Kidney glomerular epithelial cell (primary cell): ENCODE measurements around the gene RPL4.
"Not testable (repeated sequence)": the region's sequence is repeated elsewhere in the genome, so short reads cannot be mapped to it uniquely, and the experiment has no call there.

Experiments
- DNase-seq: peaks from one replicate; lab custom pipeline; 2025; lab: John Stamatoyannopoulos, UW

RPL4 gene

DNA sequence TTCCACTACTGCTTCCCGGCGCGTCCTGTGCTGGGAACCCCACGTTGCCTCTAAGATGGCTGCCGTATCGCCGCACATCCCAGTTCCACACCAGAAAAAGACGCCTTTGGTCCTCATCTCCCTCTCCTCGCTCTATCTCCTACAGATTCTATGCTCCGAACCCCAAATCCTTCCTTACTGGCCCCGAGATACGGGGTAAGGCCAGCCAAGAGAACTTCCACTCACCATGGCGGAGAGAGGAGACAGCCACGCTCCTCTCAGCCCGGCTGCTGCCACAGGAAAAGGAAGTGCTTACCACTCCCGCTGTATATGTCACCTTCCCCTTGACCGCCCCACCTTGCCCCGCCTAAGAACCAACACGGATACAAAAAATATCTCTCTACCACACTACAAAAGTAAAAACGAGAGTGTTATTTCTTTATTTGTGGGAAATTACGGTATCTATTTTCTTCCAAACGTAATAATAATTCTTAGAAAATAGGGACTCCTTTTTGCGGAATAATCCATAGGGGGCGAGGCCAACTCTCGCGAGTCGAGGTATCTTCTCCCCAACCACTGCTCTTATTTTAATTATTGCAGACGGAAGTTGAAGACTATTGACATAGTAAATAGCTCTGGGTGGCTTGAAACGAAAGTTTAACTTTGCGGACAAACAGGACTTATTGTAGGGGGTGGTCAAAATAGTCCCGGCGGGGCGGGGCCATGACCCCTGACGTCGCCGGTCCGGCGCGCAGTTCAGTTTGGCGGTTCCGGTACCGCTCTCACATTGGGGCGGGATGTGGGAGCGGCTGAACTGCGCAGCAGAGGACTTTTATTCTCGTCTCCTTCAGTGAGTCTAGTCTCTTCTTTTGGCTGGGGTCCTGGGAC is at the start of gene RPL4, which contains the start of gene ZWILCH:
Gene RPL4 (minus strand): TSS at position 293 of the 867 bp plus-strand sequence. CDS start 65 bp downstream, at position 228.
Gene ZWILCH (plus strand): TSS at position 764 of the 867 bp plus-strand sequence. CDS start 13 bp downstream, at position 777.
- DNase-seq: peak; percentile 86

- no peak for DNase-seq
Measured at GRCh38 chr15:66545255-66545654, 40.6 kb upstream of the RPL4 start.

- no peak for DNase-seq
Measured at GRCh38 chr15:66542896-66543295, 38.2 kb upstream of the RPL4 start.

GRCh38 chr15:66535056-66535455 is 30.4 kb upstream of the RPL4 start:
- DNase-seq: no peak

GRCh38 chr15:66524838-66525237 is 20.2 kb upstream of the RPL4 start:
- no peak for DNase-seq

DNA sequence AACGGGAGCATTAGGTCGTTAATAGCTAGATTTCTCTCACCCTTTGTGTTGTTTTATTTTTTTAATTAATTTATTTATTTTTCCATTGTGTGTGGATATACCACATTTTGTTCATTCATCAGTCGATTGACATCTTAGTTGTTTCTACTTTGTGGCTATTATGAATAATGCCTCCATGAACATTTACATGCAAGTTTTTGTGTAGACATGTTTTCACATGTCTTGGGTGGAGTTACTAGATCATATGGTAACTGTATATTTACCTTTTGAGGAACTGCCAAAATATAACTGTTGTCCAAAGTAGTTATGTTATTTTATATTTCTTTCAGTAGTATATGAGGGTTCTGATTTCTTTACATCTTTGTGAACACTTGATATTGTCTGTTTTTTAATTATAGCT is 19.3 kb upstream of the RPL4 start:
- DNase-seq: no peak

DNA sequence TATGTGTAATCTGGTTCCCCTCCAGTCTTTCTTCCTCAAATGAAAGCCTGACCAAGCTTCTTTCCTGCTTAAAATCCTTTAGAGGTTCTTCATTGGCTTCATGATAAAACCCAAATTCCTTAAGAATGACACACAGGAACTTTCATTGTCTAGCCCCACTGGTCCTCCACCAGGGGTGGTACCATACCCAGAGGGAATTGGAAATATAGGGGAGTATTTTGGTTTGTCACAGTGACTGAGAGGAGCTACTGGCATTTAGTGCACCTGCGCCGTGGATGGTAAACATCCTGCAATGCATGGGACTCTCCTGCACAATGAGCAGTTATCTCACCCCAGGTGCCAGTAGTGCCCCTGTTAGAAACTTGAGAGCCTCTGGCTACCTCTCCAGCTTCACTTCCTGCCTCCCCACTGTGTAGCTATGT is 11.3 kb upstream of the RPL4 start:
- no peak for DNase-seq

GRCh38 chr15:66514586-66514985 is 9.9 kb upstream of the RPL4 start:
- DNase-seq: no peak

GRCh38 chr15:66508293-66508883 is 3.7 kb upstream of the RPL4 start:
- DNase-seq: no peak

- no peak for DNase-seq
Measured at GRCh38 chr15:66505818-66506217, 1.2 kb upstream of the RPL4 start.

- peak; percentile 63 for DNase-seq
Measured at GRCh38 chr15:66505430-66505811, 766 bp upstream of the RPL4 start.

DNA sequence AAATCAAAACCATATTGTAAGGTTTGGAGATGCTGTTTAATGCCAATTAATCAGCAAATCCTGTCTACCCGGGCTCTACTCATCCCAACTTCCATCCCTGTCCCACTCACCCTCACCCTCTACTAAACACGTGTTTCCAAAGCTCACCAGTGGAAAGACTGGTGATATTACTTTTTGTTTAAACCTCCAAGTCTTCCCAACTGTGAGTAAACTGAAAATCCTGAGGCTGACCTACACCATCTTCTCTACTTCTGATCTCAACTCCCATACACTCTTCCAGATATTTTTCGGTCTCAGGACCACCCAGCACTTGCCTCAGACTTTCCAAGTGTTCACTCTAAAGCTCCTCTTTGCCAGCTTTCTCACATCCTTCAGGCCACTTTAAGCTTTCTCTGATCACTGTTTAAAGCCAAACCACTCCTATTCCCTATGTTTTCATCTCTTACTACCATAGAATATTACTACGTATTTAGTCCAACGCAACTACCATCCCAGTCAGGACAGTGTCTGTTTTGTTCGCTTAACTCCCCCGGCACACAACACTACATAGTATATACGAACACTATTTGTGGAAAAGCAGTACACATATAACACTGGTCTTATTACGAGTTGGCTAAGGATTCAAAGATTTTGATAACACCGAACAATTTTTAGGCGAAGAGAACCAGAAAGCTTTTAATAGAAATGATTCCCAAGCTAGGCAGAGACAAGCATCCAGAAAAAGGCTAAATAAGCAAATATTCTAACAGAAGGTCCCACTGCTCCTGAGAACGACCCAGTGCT is 684 bp downstream of the RPL4 start:
- DNase-seq: no peak

GRCh38 chr15:66503041-66503648 is 1.5 kb downstream of the RPL4 start:
- not testable (repeated sequence) for DNase-seq

GRCh38 chr15:66502491-66502890 is 2.2 kb downstream of the RPL4 start:
- DNase-seq: no peak

- DNase-seq: not testable (repeated sequence)
Measured at GRCh38 chr15:66500346-66500745, 4.3 kb downstream of the RPL4 start.

DNA sequence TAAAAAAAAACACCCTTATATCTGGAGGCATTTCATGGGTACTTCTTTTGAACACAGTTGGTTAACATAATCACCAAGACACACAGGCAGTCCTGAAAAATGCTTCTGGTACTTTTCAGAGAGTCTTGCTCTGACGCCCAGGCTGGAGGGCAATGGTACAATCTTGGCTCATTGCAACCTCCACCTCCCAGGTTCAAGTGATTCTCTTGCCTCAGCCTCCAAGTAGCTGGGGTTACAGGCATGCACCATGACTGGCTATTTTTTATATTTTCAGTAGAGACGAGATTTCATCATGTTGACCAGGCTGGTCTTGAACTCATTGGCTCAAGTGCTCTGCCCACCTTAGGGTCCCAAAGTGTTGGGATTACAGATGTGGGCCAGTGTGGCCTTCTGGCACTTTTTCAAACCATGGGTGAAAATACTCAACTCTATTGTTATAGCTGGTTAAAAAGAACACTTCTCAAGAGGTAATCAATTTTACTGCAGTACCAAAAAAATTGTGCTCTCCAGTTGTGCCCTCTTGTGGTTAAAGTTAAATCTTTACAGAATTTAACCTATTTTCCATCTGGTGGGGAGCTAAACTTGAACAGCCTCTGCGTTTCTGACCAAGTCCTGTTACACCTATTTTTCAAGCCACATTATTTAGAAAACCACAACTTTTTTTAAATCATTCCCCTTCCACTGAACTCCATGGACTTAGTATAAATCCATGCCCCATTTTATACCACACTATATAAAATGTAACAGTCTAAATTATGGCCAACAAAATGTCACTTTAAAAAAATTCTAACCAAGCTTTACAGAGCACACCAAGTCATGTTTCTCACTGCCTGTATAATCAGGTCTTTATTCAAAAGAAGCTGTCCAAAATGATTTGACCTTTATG is 5.9 kb downstream of the RPL4 start:
- DNase-seq: no peak

DNA sequence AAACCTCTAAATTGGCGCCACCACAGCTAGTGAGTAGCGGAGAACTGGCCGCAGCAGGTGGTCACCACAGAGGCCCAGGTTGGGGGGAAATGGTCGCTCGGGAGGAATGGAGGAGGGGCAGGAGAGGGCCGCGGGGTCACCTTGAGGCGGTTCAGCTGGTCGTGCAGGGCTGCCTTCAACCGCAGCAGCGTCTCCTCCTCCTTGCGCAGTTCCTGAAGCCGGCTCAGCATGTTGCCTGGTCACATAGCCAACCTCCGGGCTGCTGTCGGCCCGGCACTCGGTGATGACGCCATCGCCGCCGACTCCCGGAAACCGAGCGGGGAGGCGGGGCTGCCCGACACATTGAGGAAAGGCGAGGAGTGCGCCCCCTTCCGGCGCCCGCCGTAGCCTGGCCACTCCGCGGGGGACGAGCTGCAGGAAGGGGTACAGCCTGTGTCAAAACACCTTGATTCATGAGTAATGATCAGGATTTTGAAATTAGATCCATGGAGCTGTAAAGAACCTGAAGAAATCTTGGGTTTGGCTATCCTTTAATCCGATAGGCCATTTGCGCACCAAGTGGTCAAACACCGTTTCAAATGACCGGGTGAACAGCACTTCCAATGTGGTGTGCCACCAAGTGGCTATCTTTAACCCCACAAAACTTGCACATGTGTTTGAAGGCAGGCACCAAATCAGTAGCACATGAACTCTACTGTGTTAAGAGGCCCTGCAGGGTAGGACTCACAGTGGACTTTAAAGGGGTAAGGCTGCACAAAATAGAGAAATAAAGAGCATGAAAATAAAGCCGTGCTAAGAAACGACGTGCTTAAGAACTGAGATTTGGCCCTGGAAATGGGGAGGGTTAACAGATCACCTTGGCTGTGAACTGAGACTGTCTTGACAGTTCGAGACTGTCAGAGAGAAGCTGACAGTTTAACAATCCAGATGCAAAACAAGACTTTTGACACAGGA is 6.9 kb downstream of the RPL4 start, which contains the start of gene SNAPC5:
Gene SNAPC5 (minus strand): TSS at position 261 of the 954 bp plus-strand sequence. CDS start 31 bp downstream, at position 230.
- DNase-seq: peak; percentile 82

GRCh38 chr15:66496951-66497501 is 7.6 kb downstream of the RPL4 start:
- DNase-seq: no peak

GRCh38 chr15:66494262-66494661 is 10.4 kb downstream of the RPL4 start:
- DNase-seq: no peak
